IMR-90 (cell line): Measurements from ENCODE around the gene IGSF8. TPM values are rescaled to one million over a fixed set of nuclear protein-coding genes. Genes with fewer than 3 reads are reported as not detected.
A peak's percentile ranks its signal among the peaks of the same experiment; 100 is the strongest.

Experiments
- ATAC-seq: fragments of 200-7000 bp; cut with Tn5 transposase; 2 replicates; pipeline ENCODE4 v1.9.1; 2020; ENCODE audit warnings: low read depth, mild to moderate bottlenecking, moderate library complexity
- BruUV-seq: library from RNA; stranded (reverse); fragments of 400-500 nt; replicated peaks from 2 replicates; lab custom pipeline; 2021; lab: Mats Ljungman, UMichigan
- CTCF ChIA-PET: fragments of 300-600 bp; formaldehyde crosslinking; extraction: SDS; loops from one replicate; lab custom pipeline; 2021; ENCODE audit warnings: antibody characterized with exemption; lab: Yijun Ruan, JAX
- POLR2A ChIA-PET: fragments of 300-600 bp; sonication (Branson Sonifier 250); formaldehyde crosslinking; loops from one replicate; lab custom pipeline; 2022; ENCODE audit warnings: antibody characterized with exemption; ENCODE audit not compliant: unreplicated experiment; lab: Charles Lee
- DNase-seq: peaks from one replicate; pipeline ENCODE4 v3.0.0; 2013
- H2AFZ ChIP-seq: replicated peaks from 2 replicates; pipeline ENCODE3; 2013; ENCODE audit warnings: low read length, mild to moderate bottlenecking; ENCODE audit not compliant: poor library complexity
- H2AK5ac ChIP-seq: 2 replicates; pipeline ENCODE4 v1.6.1; 2013; ENCODE audit warnings: low read depth, low read length, inconsistent platforms
- H2AK9ac ChIP-seq: replicated peaks from 2 replicates; pipeline ENCODE3; 2013; ENCODE audit warnings: mild to moderate bottlenecking, low read depth, low read length, moderate library complexity; ENCODE audit not compliant: poor library complexity
- H2BK120ac ChIP-seq: 2 replicates; pipeline ENCODE4 v1.6.1; 2013; ENCODE audit warnings: low read depth, low read length, inconsistent platforms
- H2BK15ac ChIP-seq: 3 replicates; pipeline ENCODE4 v1.6.1; 2013; ENCODE audit warnings: low read depth, low read length, inconsistent platforms
- H2BK20ac ChIP-seq: 2 replicates; pipeline ENCODE4 v1.6.1; 2013; ENCODE audit warnings: low read depth, mild to moderate bottlenecking, inconsistent platforms, low read length, moderate library complexity
- H2BK5ac ChIP-seq: 2 replicates; pipeline ENCODE4 v1.6.1; 2013; ENCODE audit warnings: mild to moderate bottlenecking, low read depth, low read length, inconsistent platforms; ENCODE audit not compliant: poor library complexity, severe bottlenecking
- H3K14ac ChIP-seq: replicated peaks from 2 replicates; pipeline ENCODE4 v1.6.1; 2013; ENCODE audit warnings: low read depth, low read length, inconsistent platforms
- H3K18ac ChIP-seq: 2 replicates; pipeline ENCODE4 v1.6.1; 2013; ENCODE audit warnings: low read depth, low read length, control low read depth
- H3K23ac ChIP-seq: 2 replicates; pipeline ENCODE4 v1.6.1; 2013; ENCODE audit warnings: low read depth, low read length, inconsistent platforms
- H3K27ac ChIP-seq: 2 replicates; pipeline ENCODE4 v1.5.1; 2013; ENCODE audit warnings: mild to moderate bottlenecking, control low read depth, low read length; ENCODE audit not compliant: insufficient read depth
- H3K27me3 ChIP-seq: 2 replicates; pipeline ENCODE4 v1.6.1; 2013; ENCODE audit warnings: low read length; ENCODE audit not compliant: control insufficient read depth, insufficient read depth
- H3K36me3 ChIP-seq: 2 replicates; pipeline ENCODE4 v1.6.1; 2013; ENCODE audit warnings: low read length, mixed read lengths; ENCODE audit not compliant: control insufficient read depth, insufficient read depth
- H3K4ac ChIP-seq: 2 replicates; pipeline ENCODE4 v1.6.1; 2013; ENCODE audit warnings: low read depth, low read length, inconsistent platforms
- H3K4me1 ChIP-seq: 2 replicates; pipeline ENCODE4 v1.6.1; 2013; ENCODE audit warnings: low read length, mixed read lengths; ENCODE audit not compliant: control insufficient read depth, insufficient read depth
- H3K4me2 ChIP-seq: 2 replicates; pipeline ENCODE4 v1.6.1; 2013; ENCODE audit warnings: low read depth, mild to moderate bottlenecking, control low read depth, low read length, moderate library complexity
- H3K4me3 ChIP-seq: 2 replicates; pipeline ENCODE4 v1.5.1; 2013; ENCODE audit warnings: low read depth, mild to moderate bottlenecking, control low read depth, low read length, moderate library complexity; ENCODE audit not compliant: insufficient read depth
- H3K56ac ChIP-seq: 2 replicates; pipeline ENCODE4 v1.6.1; 2013; ENCODE audit warnings: low read length, inconsistent platforms; ENCODE audit not compliant: insufficient read depth; ENCODE audit errors: extremely low read depth
- H3K79me1 ChIP-seq, 2 experiments: 2 replicates each; pipeline ENCODE4 v1.6.1; 2013; ENCODE audit warnings: low read length in 2 of 2, inconsistent platforms in 1 of 2, low read depth in 1 of 2
- H3K9ac ChIP-seq: 2 replicates; pipeline ENCODE4 v1.6.1; 2013; ENCODE audit warnings: low read depth, low read length, control low read depth
- H3K9me1 ChIP-seq: 2 replicates; pipeline ENCODE4 v1.6.1; 2013; ENCODE audit warnings: low read length, inconsistent platforms; ENCODE audit not compliant: insufficient read depth
- H3K9me3 ChIP-seq: 2 replicates; pipeline ENCODE4 v1.6.1; 2013; ENCODE audit warnings: low read length; ENCODE audit not compliant: control insufficient read depth, insufficient read depth
- H4K20me1 ChIP-seq: 2 replicates; pipeline ENCODE4 v1.6.1; 2013; ENCODE audit warnings: low read length, inconsistent platforms; ENCODE audit not compliant: insufficient read depth
- H4K5ac ChIP-seq: 2 replicates; pipeline ENCODE4 v1.6.1; 2013; ENCODE audit warnings: mild to moderate bottlenecking, low read depth, low read length, control low read depth
- H4K8ac ChIP-seq, 2 experiments: 2 replicates each; pipeline ENCODE4 v1.6.1; 2013; ENCODE audit warnings: low read depth in 2 of 2, low read length in 2 of 2, control low read depth in 1 of 2, inconsistent platforms in 1 of 2
- H4K91ac ChIP-seq: 2 replicates; pipeline ENCODE4 v1.6.1; 2013; ENCODE audit warnings: low read depth, low read length, inconsistent platforms; ENCODE audit not compliant: insufficient read depth
- BHLHE40 ChIP-seq: fragments of 150-350 bp; IDR thresholded peaks from 2 replicates; pipeline ENCODE4 v1.6.1; 2016; ENCODE audit warnings: mild to moderate bottlenecking, low read depth, low read length
- CEBPB ChIP-seq: IDR thresholded peaks from 2 replicates; pipeline ENCODE4 v1.6.1; 2012; ENCODE audit warnings: low read depth, low read length, improper control_type of control experiment
- CHD1 ChIP-seq: IDR thresholded peaks from 2 replicates; pipeline ENCODE4 v1.6.1; 2012; ENCODE audit warnings: low read depth, low read length, improper control_type of control experiment
- FOS ChIP-seq: fragments of 150-350 bp; IDR thresholded peaks from 2 replicates; pipeline ENCODE4 v1.6.1; 2016; ENCODE audit warnings: low read depth, low read length
- MAFK ChIP-seq: IDR thresholded peaks from 2 replicates; pipeline ENCODE4 v1.6.1; 2012; ENCODE audit warnings: low read depth, low read length, improper control_type of control experiment
- MAZ ChIP-seq: IDR thresholded peaks from 2 replicates; pipeline ENCODE4 v1.6.1; 2012; ENCODE audit warnings: low read depth, mild to moderate bottlenecking, low read length, improper control_type of control experiment, moderate library complexity, borderline replicate concordance
- MXI1 ChIP-seq: IDR thresholded peaks from 2 replicates; pipeline ENCODE4 v1.6.1; 2012; ENCODE audit warnings: low read depth, mild to moderate bottlenecking, low read length, moderate library complexity, borderline replicate concordance
- NFE2L2 ChIP-seq: fragments of 150-350 bp; IDR thresholded peaks from 2 replicates; pipeline ENCODE4 v1.6.1; 2016; ENCODE audit warnings: low read depth, mild to moderate bottlenecking, low read length
- RAD21 ChIP-seq: IDR thresholded peaks from 2 replicates; pipeline ENCODE4 v1.6.1; 2012; ENCODE audit warnings: low read length, improper control_type of control experiment
- RCOR1 ChIP-seq: IDR thresholded peaks from 2 replicates; pipeline ENCODE4 v1.6.1; 2012; ENCODE audit warnings: mild to moderate bottlenecking, low read length, improper control_type of control experiment; ENCODE audit not compliant: insufficient replicate concordance
- RFX5 ChIP-seq: IDR thresholded peaks from 2 replicates; pipeline ENCODE4 v1.8.0; 2012; ENCODE audit warnings: low read depth, mild to moderate bottlenecking, low read length, moderate library complexity
- WGBS, 2 experiments: methylation state at CpG; one replicate each; pipeline versions ENCODE4 v1.1.5 to v1.1.7; 2013; ENCODE audit warnings: missing lambda C conversion rate in 2 of 2; ENCODE audit not compliant: insufficient read length in 1 of 2; ENCODE audit errors: extremely low coverage in 2 of 2; 5-methylcytosine and 5-hydroxymethylcytosine counted together
- dilution Hi-C: fragments of 300-500 bp; cut with HindIII; formaldehyde crosslinking; loops from one replicate; pipeline ENCODE4 v1.14.3; 2018; ENCODE audit warnings: low sequenced_read_pairs; ENCODE audit not compliant: unreplicated experiment
- in situ Hi-C: fragments of 300-500 bp; cut with MboI; formaldehyde crosslinking; loops from 3 replicates; pipeline ENCODE4 v1.14.3; 2019; ENCODE audit warnings: low sequenced_read_pairs, inconsistent platforms, mixed read lengths
- intact Hi-C: fragments of 100-400 bp; cut with micrococcal nuclease; formaldehyde crosslinking; loops from 2 replicates; pipeline ENCODE4 v1.10.0; 2022
- polyA plus RNA-seq, 3 experiments: library from polyadenylated mRNA; depleted of rRNA; stranded (reverse); fragments of >200 nt; gene quantifications; 2 replicates each; pipeline ENCODE4 v1.2.3, GENCODE V29; 2012; ENCODE audit warnings: low replicate concordance in 1 of 3
- total RNA-seq: library from RNA; depleted of rRNA; stranded (reverse); fragments of >200 nt; gene quantifications from 2 replicates; pipeline ENCODE4 v1.2.3, GENCODE V29; 2012
- TF ChIP-seq, protein P1 (sequence below): fragments of 150-350 bp; IDR thresholded peaks from 2 replicates; pipeline ENCODE4 v1.6.1; 2016; ENCODE audit warnings: low read depth, mild to moderate bottlenecking, low read length, moderate library complexity, borderline replicate concordance
- TF ChIP-seq, protein P2 (sequence below): fragments of 150-350 bp; IDR thresholded peaks from 2 replicates; pipeline ENCODE4 v1.6.1; 2017; ENCODE audit warnings: mild to moderate bottlenecking, antibody characterized with exemption, low read length, low read depth
- TF ChIP-seq, protein P3 (sequence below): conservative IDR thresholded peaks from 2 replicates; pipeline ENCODE4 v1.5.1; 2012; ENCODE audit warnings: mild to moderate bottlenecking, low read depth, low read length, improper control_type of control experiment

Gene IGSF8
- total and polyA plus RNA-seq, 2 of the 4 experiments (the other 2 are of a cell fraction), result 8.8 to 25.2 TPM

DNA sequence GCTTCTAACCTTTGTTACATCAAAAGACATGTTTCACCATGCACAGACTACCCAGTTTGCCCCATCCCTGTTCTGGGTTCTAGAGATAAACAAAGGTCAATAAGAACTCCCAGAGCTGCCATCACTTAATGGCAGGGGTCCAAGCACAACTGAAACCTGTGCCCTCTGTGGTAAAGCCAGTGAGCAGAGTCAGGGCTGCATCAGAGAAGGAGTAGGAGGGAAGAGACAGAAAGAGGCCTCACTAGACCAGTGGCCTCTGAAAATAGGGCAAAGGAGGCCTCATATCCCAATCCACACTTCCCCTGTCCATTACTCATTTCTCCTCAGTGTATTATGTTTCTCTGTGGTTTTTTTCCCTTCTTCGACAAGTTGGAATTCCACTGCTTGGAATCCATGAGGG is 27.3 kb upstream of the IGSF8 start:
- Histone ChIP-seq H3K27ac (peak overlapping the region; percentile 21; the same call in 1 of the 2 replicates), H2AK9ac (no peak overlapping the region), H3K4ac (peak overlapping the region; percentile 89), H3K14ac (peak overlapping the region; percentile 88), H3K79me1 (no peaks in the 10 kb centered on the region), H3K9ac (no peak overlapping the region), H2AK5ac (peak overlapping the region; percentile 25; the same call in 1 of the 2 replicates), H3K18ac (0 out of 2 replicates have a peak overlapping the region, but pooled peaks have one; percentile 4), H4K5ac (0 out of 2 replicates have a peak overlapping the region, but pooled peaks have one; percentile 10), H3K56ac (no peak overlapping the region), H2BK5ac (peak overlapping the region; percentile 43), H2BK20ac (peak overlapping the region; percentile 81), H4K20me1 (no peaks in the 10 kb centered on the region), H3K4me2 (no peak overlapping the region), H2BK120ac (peak overlapping the region; percentile 82), H3K36me3 (no peaks in the 10 kb centered on the region), H3K9me1 (peaks cover 26% of the 10 kb centered on the region), H3K4me3 (no peak overlapping the region), H2AFZ (no peak overlapping the region), H3K23ac (0 out of 2 replicates have a peak overlapping the region, but pooled peaks have one; percentile 42), H3K9me3 (no peaks in the 10 kb centered on the region), H2BK15ac (peak overlapping the region; percentile 24; the same call in 1 of the 3 replicates), H3K27me3 (peaks cover 2% of the 10 kb centered on the region), H4K91ac (peak overlapping the region; percentile 29), H4K8ac (peak overlapping the region; percentile 10 to 56; a peak in 3 of 4 replicates), H3K4me1 (peaks cover 17% of the 10 kb centered on the region)
- WGBS, 2 experiments, result no CpG with 5 or more reads among the region's 1 CpG
- in situ Hi-C loops (no loop called here), dilution Hi-C loops (no loop called here), intact Hi-C loops (no loop called here)
- ChIA-PET CTCF (interaction anchor here (0.7 to 1.9 kb wide), 3 partner anchors 21 to 117 kb away, joined by 3 to 7 read pairs (median 3); no protein-coding TSS in a partner anchor), POLR2A (no interaction called here)
- no TSS peak for BruUV-seq
- ATAC-seq (no peak), DNase-seq (peak; percentile 52)
- no peak for TF ChIP-seq MXI1
- TF ChIP-seq, protein P1, sequence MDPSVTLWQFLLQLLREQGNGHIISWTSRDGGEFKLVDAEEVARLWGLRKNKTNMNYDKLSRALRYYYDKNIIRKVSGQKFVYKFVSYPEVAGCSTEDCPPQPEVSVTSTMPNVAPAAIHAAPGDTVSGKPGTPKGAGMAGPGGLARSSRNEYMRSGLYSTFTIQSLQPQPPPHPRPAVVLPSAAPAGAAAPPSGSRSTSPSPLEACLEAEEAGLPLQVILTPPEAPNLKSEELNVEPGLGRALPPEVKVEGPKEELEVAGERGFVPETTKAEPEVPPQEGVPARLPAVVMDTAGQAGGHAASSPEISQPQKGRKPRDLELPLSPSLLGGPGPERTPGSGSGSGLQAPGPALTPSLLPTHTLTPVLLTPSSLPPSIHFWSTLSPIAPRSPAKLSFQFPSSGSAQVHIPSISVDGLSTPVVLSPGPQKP, result no peak
- no peak for TF ChIP-seq BHLHE40
- no peak for TF ChIP-seq FOS
- TF ChIP-seq RCOR1, result no peak
- no peak for TF ChIP-seq NFE2L2
- TF ChIP-seq, protein P2, sequence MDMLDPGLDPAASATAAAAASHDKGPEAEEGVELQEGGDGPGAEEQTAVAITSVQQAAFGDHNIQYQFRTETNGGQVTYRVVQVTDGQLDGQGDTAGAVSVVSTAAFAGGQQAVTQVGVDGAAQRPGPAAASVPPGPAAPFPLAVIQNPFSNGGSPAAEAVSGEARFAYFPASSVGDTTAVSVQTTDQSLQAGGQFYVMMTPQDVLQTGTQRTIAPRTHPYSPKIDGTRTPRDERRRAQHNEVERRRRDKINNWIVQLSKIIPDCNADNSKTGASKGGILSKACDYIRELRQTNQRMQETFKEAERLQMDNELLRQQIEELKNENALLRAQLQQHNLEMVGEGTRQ, result no peak
- no peak for TF ChIP-seq MAFK
- TF ChIP-seq, protein P3, sequence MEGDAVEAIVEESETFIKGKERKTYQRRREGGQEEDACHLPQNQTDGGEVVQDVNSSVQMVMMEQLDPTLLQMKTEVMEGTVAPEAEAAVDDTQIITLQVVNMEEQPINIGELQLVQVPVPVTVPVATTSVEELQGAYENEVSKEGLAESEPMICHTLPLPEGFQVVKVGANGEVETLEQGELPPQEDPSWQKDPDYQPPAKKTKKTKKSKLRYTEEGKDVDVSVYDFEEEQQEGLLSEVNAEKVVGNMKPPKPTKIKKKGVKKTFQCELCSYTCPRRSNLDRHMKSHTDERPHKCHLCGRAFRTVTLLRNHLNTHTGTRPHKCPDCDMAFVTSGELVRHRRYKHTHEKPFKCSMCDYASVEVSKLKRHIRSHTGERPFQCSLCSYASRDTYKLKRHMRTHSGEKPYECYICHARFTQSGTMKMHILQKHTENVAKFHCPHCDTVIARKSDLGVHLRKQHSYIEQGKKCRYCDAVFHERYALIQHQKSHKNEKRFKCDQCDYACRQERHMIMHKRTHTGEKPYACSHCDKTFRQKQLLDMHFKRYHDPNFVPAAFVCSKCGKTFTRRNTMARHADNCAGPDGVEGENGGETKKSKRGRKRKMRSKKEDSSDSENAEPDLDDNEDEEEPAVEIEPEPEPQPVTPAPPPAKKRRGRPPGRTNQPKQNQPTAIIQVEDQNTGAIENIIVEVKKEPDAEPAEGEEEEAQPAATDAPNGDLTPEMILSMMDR, result no peak
- no peak for TF ChIP-seq MAZ
- TF ChIP-seq RFX5, result no peak
- TF ChIP-seq RAD21, result no peak
- no peak for TF ChIP-seq CHD1
- no peak for TF ChIP-seq CEBPB
